HepG2 (cell line): Measurements from ENCODE around the gene KDM7A. TPM values are rescaled to one million over a fixed set of nuclear protein-coding genes. Genes with fewer than 3 reads are reported as not detected.

Experiments used
- ATAC-seq: fragments of 200-7000 bp; cut with Tn5 transposase; 3 replicates; pipeline ENCODE4 v1.9.1; 2020; ENCODE audit warnings: mild to moderate bottlenecking, moderate library complexity
- BruUV-seq: library from RNA; stranded (reverse); fragments of 400-500 nt; replicated peaks from 2 replicates; lab custom pipeline; 2021; lab: Mats Ljungman, UMichigan
- CTCF ChIA-PET: fragments of 300-600 bp; formaldehyde crosslinking; extraction: SDS; loops from one replicate; lab custom pipeline; 2021; ENCODE audit warnings: low total read pairs, inconsistent platforms, low intra/inter-chr PET ratio; lab: Yijun Ruan, JAX
- POLR2A ChIA-PET: fragments of 350-600 bp; sonication (Branson Sonifier 250); formaldehyde crosslinking; loops from one replicate; lab custom pipeline; 2020; ENCODE audit warnings: antibody characterized with exemption, inconsistent platforms; lab: Yijun Ruan, JAX
- DNase-seq: peaks from one replicate; pipeline ENCODE4 v3.0.0-alpha.2; 2015; ENCODE audit warnings: low spot score
- FAIRE-seq: peaks from 3 replicates; lab custom pipeline; 2011; peaks lifted over from hg19 to GRCh38; lab: Jason Lieb, UNC
- H2AFZ ChIP-seq: one replicate; pipeline ENCODE4 v1.6.1; 2011; ENCODE audit warnings: low read length, inconsistent platforms
- H3K27ac ChIP-seq: fragments of 300-600 bp; 3 replicates; pipeline ENCODE4 v1.8.0; 2011; ENCODE audit warnings: mixed run types, mild to moderate bottlenecking, mixed read lengths, low read length, inconsistent platforms; ENCODE audit not compliant: insufficient read depth; ENCODE audit errors: extremely low read length
- H3K27me3 ChIP-seq, 2 experiments: fragments of 200-600 bp in 1 of 2; 2 replicates in 1 of 2; 3 replicates in 1 of 2; pipeline versions ENCODE4 v1.6.0 to v1.8.0; 2011; ENCODE audit warnings: low read length in 2 of 2, mild to moderate bottlenecking in 2 of 2, moderate library complexity in 2 of 2, inconsistent platforms in 1 of 2; ENCODE audit not compliant: insufficient read depth in 2 of 2, control insufficient read depth in 1 of 2
- H3K36me3 ChIP-seq, 2 experiments: fragments of 200-600 bp in 1 of 2; replicated peaks in 1 of 2; 2 replicates in 1 of 2; 3 replicates in 1 of 2; pipeline versions ENCODE4 v1.5.1 to v1.8.0; 2011; ENCODE audit warnings: low read length in 2 of 2, inconsistent platforms in 1 of 2; ENCODE audit not compliant: insufficient read depth in 2 of 2, control insufficient read depth in 1 of 2
- H3K4me1 ChIP-seq: 2 replicates; pipeline ENCODE4 v1.5.1; 2012; ENCODE audit warnings: low read length, inconsistent platforms; ENCODE audit not compliant: insufficient read depth
- H3K4me2 ChIP-seq: 2 replicates; pipeline ENCODE4 v1.6.0; 2011; ENCODE audit warnings: low read depth, low read length, inconsistent platforms
- H3K4me3 ChIP-seq, 3 experiments: fragments of 200-600 bp in 1 of 3; sonication (generic), shearing (Covaris generic) in 1 of 3; replicated peaks in 1 of 3; 2 replicates each; pipeline ENCODE4 v1.5.1; 2011 to 2016; ENCODE audit warnings: low read length in 3 of 3, inconsistent platforms in 2 of 3, low read depth in 2 of 3, mild to moderate bottlenecking in 2 of 3, control low read depth in 1 of 3, mixed read lengths in 1 of 3; ENCODE audit not compliant: insufficient read depth in 1 of 3
- H3K79me2 ChIP-seq: one replicate; pipeline ENCODE4 v1.6.1; 2011; ENCODE audit warnings: low read length, inconsistent platforms; ENCODE audit not compliant: insufficient read depth
- H3K9ac ChIP-seq: 2 replicates; pipeline ENCODE4 v1.6.0; 2011; ENCODE audit warnings: mild to moderate bottlenecking, low read depth, low read length, inconsistent platforms; ENCODE audit not compliant: insufficient read depth
- H3K9me3 ChIP-seq: 2 replicates; pipeline ENCODE4 v1.5.1; 2012; ENCODE audit warnings: mild to moderate bottlenecking, low read length
- H4K20me1 ChIP-seq: 2 replicates; pipeline ENCODE4 v1.6.0; 2011; ENCODE audit warnings: inconsistent platforms, mild to moderate bottlenecking, low read length, moderate library complexity; ENCODE audit not compliant: insufficient read depth
- ARNTL ChIP-seq: sonication (generic); formaldehyde crosslinking; IDR thresholded peaks from 2 replicates; pipeline ENCODE4 v1.4.0; 2020; ENCODE audit warnings: mild to moderate bottlenecking, missing genetic modification reagents
- DMTF1 ChIP-seq: sonication (generic); formaldehyde crosslinking; IDR thresholded peaks from 2 replicates; pipeline ENCODE4 v1.4.0; 2020; ENCODE audit warnings: mild to moderate bottlenecking, missing genetic modification reagents
- RAD21 ChIP-seq: fragments of 450-650 bp; formaldehyde crosslinking; IDR thresholded peaks from 2 replicates; pipeline ENCODE4 v1.5.0; 2020; ENCODE audit warnings: mild to moderate bottlenecking
- RAD51 ChIP-seq: fragments of 450-650 bp; IDR thresholded peaks from 2 replicates; pipeline ENCODE4 v1.6.1; 2016; ENCODE audit warnings: borderline replicate concordance
- RBM39 ChIP-seq: fragments of 200-400 bp; formaldehyde crosslinking; IDR thresholded peaks from one replicate; pipeline ENCODE4 v1.6.1; 2018; ENCODE audit warnings: antibody characterized with exemption, mild to moderate bottlenecking, low read depth, low read length; ENCODE audit not compliant: poor library complexity, severe bottlenecking
- SMARCE1 ChIP-seq: fragments of 450-650 bp; IDR thresholded peaks from 2 replicates; pipeline ENCODE4 v1.6.1; 2017; ENCODE audit warnings: borderline replicate concordance
- SP140L ChIP-seq: sonication (generic); formaldehyde crosslinking; IDR thresholded peaks from 2 replicates; pipeline ENCODE4 v1.4.0; 2020; ENCODE audit warnings: missing genetic modification reagents, borderline replicate concordance
- SYNCRIP ChIP-seq: fragments of 200-400 bp; formaldehyde crosslinking; IDR thresholded peaks from 2 replicates; pipeline ENCODE4 v1.6.1; 2018; ENCODE audit warnings: mild to moderate bottlenecking, low read depth, low read length; ENCODE audit not compliant: insufficient read depth
- ZBTB4 ChIP-seq: sonication (generic); formaldehyde crosslinking; IDR thresholded peaks from 2 replicates; pipeline ENCODE4 v1.4.0; 2020; ENCODE audit warnings: missing genetic modification reagents, mild to moderate bottlenecking, borderline replicate concordance
- ZNF775 ChIP-seq: sonication (generic); formaldehyde crosslinking; IDR thresholded peaks from 2 replicates; pipeline ENCODE4 v1.4.0; 2020; ENCODE audit warnings: missing genetic modification reagents, mild to moderate bottlenecking, moderate library complexity, borderline replicate concordance
- ZNF782 ChIP-seq: sonication (generic); formaldehyde crosslinking; IDR thresholded peaks from 2 replicates; pipeline ENCODE4 v1.4.0; 2020; ENCODE audit warnings: missing genetic modification reagents, mild to moderate bottlenecking, borderline replicate concordance
- WGBS: methylation state at CpG from one replicate; pipeline ENCODE4 v1.1.6; 2017; ENCODE audit warnings: low lambda C conversion rate; 5-methylcytosine and 5-hydroxymethylcytosine counted together
- in situ Hi-C: cut with HindIII; loops from 2 replicates; pipeline ENCODE4 v1.10.0; 2017; ENCODE audit warnings: low pct_unique_long_range_greater_than_20kb; ENCODE audit not compliant: extremely low pct_ligation_motif_present
- intact Hi-C: fragments of 100-400 bp; cut with micrococcal nuclease; formaldehyde crosslinking; loops from one replicate; pipeline ENCODE4 v1.10.0; 2022; ENCODE audit not compliant: unreplicated experiment
- polyA plus RNA-seq, 8 experiments: library from polyadenylated mRNA; depleted of rRNA in 3 of 8; stranded (reverse) in 7 of 8; unstranded in 1 of 8; fragments of >200 nt; fragmentation: Illumina TruSeq in 4 of 8; extraction: Trizol in 4 of 8; gene quantifications; 2 replicates each; pipeline versions ENCODE4 v1.2.1 to v1.2.3, GENCODE V29; 2011 to 2016; ENCODE audit warnings: low read depth in 4 of 8, missing spikeins in 1 of 8, mixed read lengths in 1 of 8; ENCODE audit not compliant: insufficient read depth in 1 of 8
- total RNA-seq, 5 experiments: library from RNA; depleted of rRNA; stranded (reverse); fragments of >200 nt; fragmentation: Illumina TruSeq; extraction: Trizol; gene quantifications; 2 replicates each; pipeline ENCODE4 v1.2.3, GENCODE V29; 2016; ENCODE audit warnings: low read depth in 1 of 5
- TF ChIP-seq, protein P1 (sequence below): sonication (generic); formaldehyde crosslinking; IDR thresholded peaks from 2 replicates; pipeline ENCODE4 v1.4.0; 2020; ENCODE audit warnings: missing genetic modification reagents
- TF ChIP-seq, protein P2 (sequence below): sonication (generic); formaldehyde crosslinking; IDR thresholded peaks from 2 replicates; pipeline ENCODE4 v1.8.0; 2022; ENCODE audit warnings: missing genetic modification reagents, mild to moderate bottlenecking, inconsistent platforms, borderline replicate concordance

The KDM7A gene
- total and polyA plus RNA-seq, 2 of the 13 experiments (the other 11 are each of a cell fraction or from before 2014, with no cell fraction given) = 10.8 to 16.8 TPM

DNA sequence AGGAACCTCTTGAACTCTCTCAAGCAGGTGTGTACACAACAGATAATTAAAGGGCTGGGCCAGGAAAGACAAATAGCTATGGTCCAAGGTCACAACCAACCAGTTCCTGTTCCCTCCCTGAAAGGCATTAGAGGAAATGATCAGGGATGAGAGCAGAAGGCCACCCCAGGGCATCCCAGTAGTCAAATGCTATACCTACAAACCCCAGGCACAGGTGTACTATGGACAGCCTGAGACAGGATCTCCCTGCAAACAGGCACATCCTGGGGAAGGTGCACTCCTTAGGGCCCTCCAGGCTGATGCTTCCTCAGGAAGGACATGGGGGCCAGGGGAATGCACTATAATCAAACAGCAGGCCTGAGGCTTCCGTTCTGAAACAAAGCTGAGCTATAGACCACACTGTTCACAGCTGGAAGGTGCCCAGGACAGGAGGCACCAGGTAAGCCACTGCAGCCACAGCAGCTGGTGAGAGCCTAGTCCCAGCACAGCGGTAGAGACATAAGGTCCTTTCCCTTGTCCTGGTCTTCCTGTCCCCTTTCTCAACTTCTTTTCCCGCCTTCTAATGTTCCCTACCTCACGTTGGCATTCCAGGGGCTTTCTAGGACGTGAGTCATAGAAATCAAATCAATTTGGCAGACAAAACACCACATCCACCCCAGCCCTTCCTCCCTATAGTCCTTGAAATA, 127.3 kb downstream of the KDM7A start:
- Histone ChIP-seq H4K20me1 (no peaks in the 10 kb centered on the region), H3K4me3 (peak overlapping the region in 1 of 3 experiments; percentile 41; a peak in 2 of 6 replicates), H3K27me3 (no peaks in the 10 kb centered on the region), H3K9me3 (no peaks in the 10 kb centered on the region), H3K36me3 (peaks cover 2 to 3% of the 10 kb centered on the region in 2 experiments; a peak in 3 of 5 replicates), H3K4me1 (peaks cover 63% of the 10 kb centered on the region), H3K79me2 (peaks cover 5% of the 10 kb centered on the region), H3K9ac (peak overlapping the region; percentile 31), H3K4me2 (peak overlapping the region; percentile 64), H2AFZ (no peak overlapping the region), H3K27ac (peak overlapping the region; percentile 76)
- 52% methylated on average over 4 of the region's 5 CpGs for WGBS
- no TSS peak for BruUV-seq
- intact Hi-C loops (no loop called here), in situ Hi-C loops (no loop called here)
- ChIA-PET POLR2A (interaction anchor here (0.6 to 2.0 kb wide), 8 partner anchors 8 to 427 kb away, joined by 3 to 14 read pairs (median 5); partner anchors contain the start of genes KDM7A and PARP12), CTCF (no interaction called here)
- FAIRE-seq (peak; percentile 96), DNase-seq (peak; percentile 98), ATAC-seq (peak; percentile 96)
- TF ChIP-seq, protein P1, sequence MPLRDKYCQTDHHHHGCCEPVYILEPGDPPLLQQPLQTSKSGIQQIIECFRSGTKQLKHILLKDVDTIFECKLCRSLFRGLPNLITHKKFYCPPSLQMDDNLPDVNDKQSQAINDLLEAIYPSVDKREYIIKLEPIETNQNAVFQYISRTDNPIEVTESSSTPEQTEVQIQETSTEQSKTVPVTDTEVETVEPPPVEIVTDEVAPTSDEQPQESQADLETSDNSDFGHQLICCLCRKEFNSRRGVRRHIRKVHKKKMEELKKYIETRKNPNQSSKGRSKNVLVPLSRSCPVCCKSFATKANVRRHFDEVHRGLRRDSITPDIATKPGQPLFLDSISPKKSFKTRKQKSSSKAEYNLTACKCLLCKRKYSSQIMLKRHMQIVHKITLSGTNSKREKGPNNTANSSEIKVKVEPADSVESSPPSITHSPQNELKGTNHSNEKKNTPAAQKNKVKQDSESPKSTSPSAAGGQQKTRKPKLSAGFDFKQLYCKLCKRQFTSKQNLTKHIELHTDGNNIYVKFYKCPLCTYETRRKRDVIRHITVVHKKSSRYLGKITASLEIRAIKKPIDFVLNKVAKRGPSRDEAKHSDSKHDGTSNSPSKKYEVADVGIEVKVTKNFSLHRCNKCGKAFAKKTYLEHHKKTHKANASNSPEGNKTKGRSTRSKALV (CRISPR knock-in tag) = peak; percentile 78; the same call in 1 of the 2 replicates
- TF ChIP-seq RAD21 (CRISPR knock-in tag) (no peak), RBM39 (no peak), RAD51 (no peak), ZNF782 (CRISPR knock-in tag) (peak; percentile 65; the same call in 1 of the 2 replicates), ZNF775 (CRISPR knock-in tag) (no peak), SMARCE1 (peak; percentile 54; the same call in 1 of the 2 replicates), DMTF1 (CRISPR knock-in tag) (no peak), SP140L (CRISPR knock-in tag) (0 out of 2 replicates have a peak, but pooled peaks have one; percentile 55), ZBTB4 (CRISPR knock-in tag) (peak; percentile 46; the same call in 1 of the 2 replicates), SYNCRIP (no peak), ARNTL (CRISPR knock-in tag) (0 out of 2 replicates have a peak, but pooled peaks have one; percentile 60)
- TF ChIP-seq, protein P2, sequence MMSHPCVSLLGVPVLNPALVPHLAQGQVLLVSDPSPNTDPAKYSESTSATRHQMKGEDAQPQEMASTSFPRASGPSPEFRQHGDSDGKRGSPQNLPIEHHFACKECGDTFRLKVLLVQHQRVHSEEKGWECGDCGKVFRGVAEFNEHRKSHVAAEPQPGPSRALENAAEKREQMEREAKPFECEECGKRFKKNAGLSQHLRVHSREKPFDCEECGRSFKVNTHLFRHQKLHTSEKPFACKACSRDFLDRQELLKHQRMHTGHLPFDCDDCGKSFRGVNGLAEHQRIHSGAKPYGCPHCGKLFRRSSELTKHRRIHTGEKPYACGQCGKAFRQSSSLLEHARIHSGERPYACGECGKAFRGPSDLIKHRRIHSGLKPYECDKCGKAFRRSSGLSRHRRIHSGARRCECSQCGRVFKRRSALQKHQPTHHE (CRISPR knock-in tag) = peak; percentile 74; the same call in 1 of the 2 replicates
